GM12878 (cell line): ENCODE data around the gene RPP40. TPM values are rescaled to one million over a fixed set of nuclear protein-coding genes. Genes with fewer than 3 reads are reported as not detected.

Experiments
- ATAC-seq: fragments of 200-7000 bp; cut with Tn5 transposase; 3 replicates; pipeline ENCODE4 v1.9.1; 2020; ENCODE audit warnings: mild to moderate bottlenecking, moderate library complexity
- BruUV-seq: library from RNA; stranded (reverse); fragments of 400-500 nt; replicated peaks from 2 replicates; lab custom pipeline; 2021; lab: Mats Ljungman, UMichigan
- CTCF ChIA-PET: fragments of 300-600 bp; sonication (Branson Sonifier 250); formaldehyde crosslinking; extraction: SDS; loops from one replicate; lab custom pipeline; 2021; ENCODE audit warnings: inconsistent platforms; lab: Yijun Ruan, JAX
- POLR2A ChIA-PET: fragments of 350-600 bp; formaldehyde crosslinking; extraction: SDS; loops from one replicate; lab custom pipeline; 2021; ENCODE audit warnings: inconsistent platforms; lab: Charles Lee
- RAD21 ChIA-PET: fragments of 300-600 bp; sonication (Branson Sonifier 250); formaldehyde crosslinking; loops from one replicate; lab custom pipeline; 2023; ENCODE audit warnings: antibody characterized with exemption; ENCODE audit not compliant: unreplicated experiment; lab: Charles Lee
- SMC1A ChIA-PET: fragments of 300-600 bp; sonication (Branson Sonifier 250); formaldehyde crosslinking; loops from one replicate; lab custom pipeline; 2023; ENCODE audit not compliant: unreplicated experiment, uncharacterized antibody; lab: Charles Lee
- DNase-seq: peaks from one replicate; pipeline ENCODE4 v3.0.0-alpha.2; 2011; ENCODE audit warnings: low read depth, low spot score
- FAIRE-seq: peaks from 3 replicates; lab custom pipeline; 2011; peaks lifted over from hg19 to GRCh38; lab: Jason Lieb, UNC
- H2AFZ ChIP-seq: 2 replicates; pipeline ENCODE4 v1.6.0; 2011; ENCODE audit warnings: low read depth, low read length, control low read depth; ENCODE audit not compliant: control insufficient read depth
- H3K27ac ChIP-seq: 2 replicates; pipeline ENCODE4 v1.5.1; 2011; ENCODE audit warnings: control low read depth; ENCODE audit not compliant: control insufficient read depth, insufficient read depth
- H3K27me3 ChIP-seq, 2 experiments: replicated peaks in 1 of 2; 2 replicates each; pipeline versions ENCODE4 v1.6.0 to v1.6.1; 2011; ENCODE audit warnings: low read length in 1 of 2; ENCODE audit not compliant: control insufficient read depth in 2 of 2, insufficient read depth in 2 of 2
- H3K36me3 ChIP-seq, 2 experiments: 2 replicates each; pipeline ENCODE4 v1.5.1; 2011; ENCODE audit warnings: low read length in 1 of 2; ENCODE audit not compliant: control insufficient read depth in 2 of 2, insufficient read depth in 2 of 2
- H3K4me1 ChIP-seq: 2 replicates; pipeline ENCODE4 v1.6.1; 2011; ENCODE audit warnings: mild to moderate bottlenecking, low read length, moderate library complexity, mixed read lengths; ENCODE audit not compliant: control insufficient read depth, insufficient read depth
- H3K4me2 ChIP-seq: 2 replicates; pipeline ENCODE4 v1.6.0; 2011; ENCODE audit warnings: control low read depth; ENCODE audit not compliant: control insufficient read depth, insufficient read depth
- H3K4me3 ChIP-seq: fragments of 200-600 bp; sonication (generic); 2 replicates; pipeline ENCODE4 v1.5.1; 2016
- H3K79me2 ChIP-seq: 2 replicates; pipeline ENCODE4 v1.6.0; 2011; ENCODE audit warnings: low read length; ENCODE audit not compliant: control insufficient read depth, insufficient read depth
- H3K9ac ChIP-seq: 2 replicates; pipeline ENCODE4 v1.8.0; 2011; ENCODE audit warnings: low read length, control low read depth, mixed read lengths; ENCODE audit not compliant: control insufficient read depth, insufficient read depth
- H3K9me3 ChIP-seq: replicated peaks from 3 replicates; pipeline ENCODE4 v1.5.1; 2011; ENCODE audit warnings: mild to moderate bottlenecking, low read length; ENCODE audit not compliant: control insufficient read depth, insufficient read depth
- H4K20me1 ChIP-seq: 2 replicates; pipeline ENCODE4 v1.6.0; 2011; ENCODE audit not compliant: control insufficient read depth, insufficient read depth
- CREM ChIP-seq: IDR thresholded peaks from 2 replicates; pipeline ENCODE4 v1.6.1; 2014; ENCODE audit warnings: antibody characterized with exemption, low read depth
- POLR2A ChIP-seq: IDR thresholded peaks from 2 replicates; pipeline ENCODE4 v1.6.1; 2011; ENCODE audit warnings: low read depth, mild to moderate bottlenecking, low read length
- WGBS: methylation state at CpG from one replicate; pipeline ENCODE4 v1.1.6; 2016; ENCODE audit warnings: low lambda C conversion rate; ENCODE audit not compliant: insufficient replicate concordance, insufficient coverage; ENCODE audit errors: missing lambda C conversion rate; 5-methylcytosine and 5-hydroxymethylcytosine counted together
- in situ Hi-C: fragments of 300-500 bp; cut with MboI; formaldehyde crosslinking; loops from 9 replicates; pipeline ENCODE4 v1.14.3; 2018; ENCODE audit warnings: mixed read lengths
- intact Hi-C: fragments of 100-400 bp; cut with micrococcal nuclease; formaldehyde crosslinking; loops from one replicate; pipeline ENCODE4 v1.14.2; 2022; ENCODE audit not compliant: unreplicated experiment
- polyA plus RNA-seq, 11 experiments: library from polyadenylated mRNA; depleted of rRNA in 4 of 11; unstranded in 6 of 11; stranded (reverse) in 5 of 11; fragments of >200 nt; fragmentation: Nextera tagmentation in 4 of 11; fragmentation: Illumina TruSeq in 1 of 11; extraction: Ambion mirVana in 4 of 11; extraction: Trizol in 1 of 11; gene quantifications; 1 replicate in 1 of 11; 2 replicates in 10 of 11; pipeline versions ENCODE4 v1.2.1 to v1.2.3, GENCODE V29; 2011 to 2016; ENCODE audit warnings: inconsistent platforms in 2 of 11, missing spikeins in 2 of 11, low read depth in 1 of 11
- total RNA-seq, 4 experiments: library from RNA; depleted of rRNA in 3 of 4; stranded (reverse); fragments of >200 nt in 3 of 4; fragmentation: Illumina TruSeq in 1 of 4; extraction: Trizol in 1 of 4; gene quantifications; 2 replicates each; pipeline versions ENCODE4 v1.2.1 to v1.2.3, GENCODE V29; 2013 to 2021

RPP40 gene
- total and polyA plus RNA-seq, 10 of the 15 experiments (the other 5 are each of a cell fraction or from before 2014, with no cell fraction given) = 5.6 to 46.3 (median 21.7) TPM

DNA sequence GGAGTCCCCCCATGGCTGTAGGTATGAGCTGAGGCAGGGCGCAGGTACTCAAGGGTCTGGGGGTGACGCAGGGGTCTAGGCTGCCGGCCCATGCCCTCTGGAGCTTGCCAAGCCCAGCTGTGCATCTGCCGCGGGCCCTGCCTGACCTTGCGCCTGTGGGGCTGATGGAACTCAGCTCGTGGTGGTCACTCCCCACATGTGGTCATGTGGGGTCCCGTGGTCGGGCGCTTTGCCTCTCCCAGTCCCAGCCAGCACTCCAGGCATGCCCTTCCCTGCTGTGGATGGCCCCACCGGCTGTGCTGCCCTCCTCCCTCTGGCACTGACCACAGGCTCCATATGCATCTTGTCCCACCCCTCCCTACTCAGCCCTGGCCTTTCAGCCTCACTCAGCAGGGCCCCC, 57.3 kb downstream of the RPP40 start:
- BruUV-seq = no TSS peak
- Histone ChIP-seq H3K4me1 (peaks cover 11% of the 10 kb centered on the region), H2AFZ (no peak overlapping the region), H3K4me3 (no peak overlapping the region), H3K36me3 (peaks cover 40% of the 10 kb centered on the region in 2 experiments), H3K27me3 (no peaks in the 10 kb centered on the region), H3K79me2 (no peaks in the 10 kb centered on the region; the same call in 1 of the 2 replicates), H3K9ac (no peak overlapping the region), H3K9me3 (no peaks in the 10 kb centered on the region), H3K27ac (no peak overlapping the region), H4K20me1 (no peaks in the 10 kb centered on the region), H3K4me2 (no peak overlapping the region)
- POLR2A ChIA-PET = interaction anchor here (0.6 kb wide), 1 partner anchor 207 kb away, joined by 5 read pairs; no protein-coding TSS in a partner anchor
- no peak for DNase-seq
- no peak for FAIRE-seq
- intact Hi-C loops (no loop called here), in situ Hi-C loops (no loop called here)
- RAD21 ChIA-PET = no interaction called here
- ATAC-seq = no peak
- no peak for TF ChIP-seq CREM
- peak; percentile 28; the same call in 1 of the 2 replicates for TF ChIP-seq POLR2A
- SMC1A ChIA-PET = no interaction called here
- CTCF ChIA-PET = no interaction called here
- WGBS = 91% methylated on average over 11 of the region's 11 CpGs

Other genes with a start within 250 kb of the RPP40 start
- gene CDYL, start 227.6 kb downstream of the RPP40 start, total RNA-seq (2014; rRNA removed) = 26.2 and 27.7 TPM in 2 replicates
- 53.0 and 53.7 TPM in 2 replicates for gene CDYL, start 227.6 kb downstream of the RPP40 start, total RNA-seq (2014; rRNA removed; fragmentation: Illumina TruSeq; extraction: Trizol)
- 61.2 and 61.3 TPM in 2 replicates for gene CDYL, start 227.6 kb downstream of the RPP40 start, total RNA-seq (2021)
- gene CDYL, start 227.6 kb downstream of the RPP40 start, polyA plus RNA-seq (2011; rRNA removed) = 60.7 and 75.4 TPM in 2 replicates
- 39.0 and 45.0 TPM in 2 replicates for gene CDYL, start 227.6 kb downstream of the RPP40 start, polyA plus RNA-seq (2014; fragmentation: Illumina TruSeq; extraction: Trizol)
- 10 to 100 TPM; 11.2 to 15.3 TPM for gene CDYL, start 227.6 kb downstream of the RPP40 start, polyA plus RNA-seq (2014; fragmentation: Nextera tagmentation; extraction: Ambion mirVana)
- 26.8 and 30.8 TPM in 2 replicates for gene CDYL, start 227.6 kb downstream of the RPP40 start, polyA plus RNA-seq (2014; rRNA removed)
- gene CDYL, start 227.6 kb downstream of the RPP40 start, polyA plus RNA-seq (2016; fragmentation: Nextera tagmentation; extraction: Ambion mirVana) = 10 to 100 TPM in 1 of 2 experiments, 1 to 10 TPM in 1; 9.3 to 11.3 TPM
- gene PPP1R3G, start 81.3 kb upstream of the RPP40 start, total RNA-seq (2014; rRNA removed) = 0.05 and 0.06 TPM in 2 replicates
- 0.05 TPM in 1 of 2 replicates, not detected in the other for gene PPP1R3G, start 81.3 kb upstream of the RPP40 start, total RNA-seq (2014; rRNA removed; fragmentation: Illumina TruSeq; extraction: Trizol)
- gene PPP1R3G, start 81.3 kb upstream of the RPP40 start, total RNA-seq (2021) = 0.08 and 0.10 TPM in 2 replicates
- 0.03 TPM in 2 replicates for gene PPP1R3G, start 81.3 kb upstream of the RPP40 start, polyA plus RNA-seq (2011; rRNA removed)
- 0.01 TPM in 1 of 2 replicates, not detected in the other for gene PPP1R3G, start 81.3 kb upstream of the RPP40 start, polyA plus RNA-seq (2014; fragmentation: Illumina TruSeq; extraction: Trizol)
- gene PPP1R3G, start 81.3 kb upstream of the RPP40 start, polyA plus RNA-seq (2014; fragmentation: Nextera tagmentation; extraction: Ambion mirVana) = under 1 TPM in 1 of 2 experiments, not detected in 1; 0.02 TPM
- 0.03 TPM in 1 of 2 replicates, not detected in the other for gene PPP1R3G, start 81.3 kb upstream of the RPP40 start, polyA plus RNA-seq (2014; rRNA removed)
- gene PPP1R3G, start 81.3 kb upstream of the RPP40 start, polyA plus RNA-seq (2016; fragmentation: Nextera tagmentation; extraction: Ambion mirVana) = under 1 TPM in 1 of 2 experiments, not detected in 1; 0.05 TPM